GM21528 (cell line): ENCODE results near the gene RAB40B.

Source experiments
- ATAC-seq: cut with Tn5 transposase; IDR thresholded peaks from one replicate; pipeline ENCODE4 v1.9.1; 2021; ENCODE audit warnings: mild to moderate bottlenecking, moderate library complexity; ENCODE audit not compliant: unreplicated experiment, low FRiP score

RAB40B gene

GRCh38 chr17:82694647-82695046 is 3.9 kb downstream of the RAB40B start:
- no peak for ATAC-seq

GRCh38 chr17:82693168-82693867 is 5.2 kb downstream of the RAB40B start:
- no peak for ATAC-seq

GRCh38 chr17:82692268-82692667 is 6.2 kb downstream of the RAB40B start:
- ATAC-seq = no peak

GRCh38 chr17:82691714-82692113 is 6.8 kb downstream of the RAB40B start:
- no peak for ATAC-seq

GRCh38 chr17:82690786-82691489 is 7.6 kb downstream of the RAB40B start:
- ATAC-seq = no peak

- no peak for ATAC-seq
These were observed 9.4 kb downstream of the RAB40B start for GRCh38 chr17:82689077-82689476.

- ATAC-seq = no peak
These were observed 10.6 kb downstream of the RAB40B start for GRCh38 chr17:82687871-82688270.

GRCh38 chr17:82687375-82687861 is 11.1 kb downstream of the RAB40B start:
- no peak for ATAC-seq

- ATAC-seq = no peak
These were observed 11.9 kb downstream of the RAB40B start for GRCh38 chr17:82686366-82687324.

- ATAC-seq = no peak
These were observed 13.2 kb downstream of the RAB40B start for GRCh38 chr17:82685291-82685690.

- ATAC-seq = no peak
These were observed 14.2 kb downstream of the RAB40B start for GRCh38 chr17:82684228-82684841.

- ATAC-seq = no peak
These were observed 15.0 kb downstream of the RAB40B start for GRCh38 chr17:82683534-82683933.

- no peak for ATAC-seq
These were observed 17.0 kb downstream of the RAB40B start for GRCh38 chr17:82681547-82681946.

- ATAC-seq = no peak
These were observed 18.7 kb downstream of the RAB40B start for GRCh38 chr17:82679586-82680465.

- no peak for ATAC-seq
These were observed 20.1 kb downstream of the RAB40B start for GRCh38 chr17:82678265-82678891.

- ATAC-seq = no peak
These were observed 21.1 kb downstream of the RAB40B start for GRCh38 chr17:82677353-82677925.

- no peak for ATAC-seq
These were observed 22.8 kb downstream of the RAB40B start for GRCh38 chr17:82675476-82676245.
